GM19351 (cell line): ENCODE measurements around the gene ADAMTS7.
"Not testable (repeated sequence)": the region's sequence is repeated elsewhere in the genome, so short reads cannot be mapped to it uniquely, and the experiment has no call there.

Source experiments
- ATAC-seq: cut with Tn5 transposase; IDR thresholded peaks from one replicate; pipeline ENCODE4 v1.9.1; 2021; ENCODE audit warnings: mild to moderate bottlenecking, moderate library complexity; ENCODE audit not compliant: unreplicated experiment

ADAMTS7 gene

DNA sequence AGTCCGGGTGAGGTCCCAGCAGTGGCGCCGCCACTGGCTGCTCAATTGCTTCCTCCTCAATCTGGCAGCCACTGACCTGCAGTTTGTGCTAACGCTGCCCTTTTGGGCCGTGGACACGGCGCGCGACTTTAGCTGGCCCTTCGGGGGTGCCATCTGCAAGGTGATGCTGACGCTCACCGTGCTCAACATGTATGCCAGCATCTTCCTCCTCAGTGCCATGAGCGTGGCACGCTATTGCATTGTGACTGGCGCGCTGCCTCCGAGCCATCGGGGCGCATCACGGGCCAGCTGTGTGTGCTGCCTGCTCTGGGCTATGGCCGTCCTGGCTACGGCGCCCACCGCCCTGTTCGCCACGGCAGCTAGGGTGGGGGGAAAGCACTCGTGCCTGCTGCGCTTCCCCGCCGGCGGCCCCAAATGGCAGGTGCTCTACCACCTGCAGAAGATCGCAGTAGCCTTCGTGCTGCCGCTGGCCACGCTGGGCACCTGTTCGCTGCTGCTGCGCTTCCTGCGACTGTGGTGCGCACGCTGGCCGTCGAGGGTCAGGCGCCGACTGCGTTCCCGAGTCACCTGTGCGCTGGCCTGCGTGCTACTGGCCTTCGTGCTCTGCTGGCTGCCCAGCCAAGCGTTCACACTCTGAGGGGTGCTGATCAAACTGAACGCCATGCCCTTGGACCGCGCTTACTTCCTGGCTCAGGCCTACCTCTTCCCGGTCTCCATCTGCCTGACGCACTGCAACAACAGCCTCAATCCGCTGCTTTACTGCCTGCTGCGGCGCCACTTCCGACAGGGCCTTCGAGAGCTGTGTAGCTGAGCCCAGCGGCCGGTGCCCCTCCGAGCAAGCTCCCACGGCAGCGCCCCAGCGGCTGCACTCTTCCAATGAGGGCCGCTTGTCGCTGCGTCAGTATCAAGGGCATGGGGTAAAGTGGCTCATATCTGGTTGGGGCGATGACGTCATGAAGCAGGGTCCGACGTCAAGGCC lies 20.3 kb upstream of the ADAMTS7 start:
- no peak for ATAC-seq

DNA sequence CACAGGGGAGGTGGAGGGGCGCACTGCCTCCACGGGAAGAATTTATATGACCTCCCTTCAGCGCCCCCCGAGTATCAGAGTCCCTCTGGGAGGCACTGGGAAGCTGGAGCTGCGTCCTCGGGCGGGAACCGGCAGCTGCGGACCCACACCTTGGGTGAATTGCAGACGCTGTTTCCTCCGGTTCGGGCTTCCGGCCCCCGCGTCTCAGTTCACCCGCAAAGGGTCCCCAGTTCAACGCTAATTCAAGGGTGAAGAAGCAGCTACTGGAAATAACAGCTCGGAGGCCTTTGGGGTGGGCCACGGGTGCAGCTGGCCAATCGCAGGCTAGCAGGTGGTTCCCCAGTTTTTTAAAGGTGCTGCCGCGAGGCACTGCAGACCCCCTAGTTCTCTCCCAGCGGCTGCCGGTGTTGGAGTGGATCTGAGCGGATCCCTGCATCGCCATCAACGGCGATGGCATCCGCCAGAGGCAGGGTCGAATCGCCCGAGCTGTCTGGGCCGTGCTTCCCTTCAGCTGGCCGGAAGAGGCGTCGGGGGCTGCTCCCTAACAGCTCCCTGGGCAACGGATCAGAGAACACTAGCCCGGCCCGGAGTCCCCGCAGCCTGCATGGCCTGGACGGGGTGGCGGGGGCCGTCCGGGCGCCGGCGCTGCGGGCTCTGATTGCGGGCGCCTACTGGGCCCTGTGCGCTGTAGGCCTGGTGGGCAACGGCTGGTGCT lies 19.4 kb upstream of the ADAMTS7 start:
- no peak for ATAC-seq

DNA sequence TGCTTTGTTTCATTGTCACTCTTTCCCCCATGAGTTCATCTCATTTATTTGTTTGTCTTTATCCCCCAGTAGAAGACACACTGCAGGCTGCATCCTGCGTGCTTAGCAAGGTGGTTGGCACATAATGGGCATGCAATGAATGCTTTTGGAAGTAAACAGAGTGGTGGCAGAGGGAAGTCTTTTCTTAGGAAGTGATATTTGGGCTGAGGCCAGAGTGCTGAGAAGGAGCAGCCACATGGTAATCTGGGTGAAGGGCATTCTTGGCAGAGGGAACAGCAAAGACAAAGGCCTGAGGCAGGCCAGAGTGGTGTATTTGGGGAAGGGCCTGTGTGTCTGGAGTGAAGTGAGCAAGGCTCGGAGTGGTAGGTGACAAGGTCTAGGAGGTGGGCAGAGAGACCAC lies 17.7 kb upstream of the ADAMTS7 start:
- no peak for ATAC-seq

DNA sequence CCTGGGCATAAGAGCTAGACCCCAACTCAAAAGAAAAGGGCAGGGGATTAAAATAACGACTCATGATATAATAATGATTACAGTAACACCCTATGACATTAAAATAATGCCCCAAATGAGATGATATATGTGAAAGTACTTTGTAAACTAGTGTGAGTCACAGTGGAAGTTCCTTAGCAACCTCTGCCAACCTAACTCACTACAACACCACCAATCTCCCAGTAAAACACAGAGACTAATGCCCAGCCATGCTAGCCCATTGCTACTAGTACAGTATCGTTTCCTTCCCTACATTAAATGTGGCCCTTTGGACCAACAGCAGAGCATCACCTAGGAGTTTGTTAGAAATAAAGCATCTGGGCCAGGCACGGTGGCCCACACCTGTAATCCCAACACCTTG lies 11.2 kb upstream of the ADAMTS7 start:
- no peak for ATAC-seq

DNA sequence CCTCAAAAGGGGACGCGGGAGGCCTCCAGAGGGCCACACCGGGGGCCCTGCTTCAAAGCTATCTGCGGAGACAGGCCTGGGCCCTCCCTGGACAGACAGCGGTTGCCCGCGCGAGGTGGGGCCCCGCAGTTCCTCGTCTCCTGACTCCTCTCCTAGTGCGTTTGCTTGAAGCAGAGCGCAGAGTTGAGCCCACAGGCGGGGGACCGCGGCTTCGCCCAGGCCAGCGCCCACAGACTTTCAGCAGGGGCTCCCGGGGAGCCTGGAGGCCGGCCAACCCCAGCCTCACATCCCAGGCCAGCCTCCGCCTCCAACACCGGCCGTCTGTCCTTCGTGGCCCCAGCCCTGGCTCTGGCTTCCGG lies 540 bp upstream of the ADAMTS7 start:
- ATAC-seq: peak; percentile 17

DNA sequence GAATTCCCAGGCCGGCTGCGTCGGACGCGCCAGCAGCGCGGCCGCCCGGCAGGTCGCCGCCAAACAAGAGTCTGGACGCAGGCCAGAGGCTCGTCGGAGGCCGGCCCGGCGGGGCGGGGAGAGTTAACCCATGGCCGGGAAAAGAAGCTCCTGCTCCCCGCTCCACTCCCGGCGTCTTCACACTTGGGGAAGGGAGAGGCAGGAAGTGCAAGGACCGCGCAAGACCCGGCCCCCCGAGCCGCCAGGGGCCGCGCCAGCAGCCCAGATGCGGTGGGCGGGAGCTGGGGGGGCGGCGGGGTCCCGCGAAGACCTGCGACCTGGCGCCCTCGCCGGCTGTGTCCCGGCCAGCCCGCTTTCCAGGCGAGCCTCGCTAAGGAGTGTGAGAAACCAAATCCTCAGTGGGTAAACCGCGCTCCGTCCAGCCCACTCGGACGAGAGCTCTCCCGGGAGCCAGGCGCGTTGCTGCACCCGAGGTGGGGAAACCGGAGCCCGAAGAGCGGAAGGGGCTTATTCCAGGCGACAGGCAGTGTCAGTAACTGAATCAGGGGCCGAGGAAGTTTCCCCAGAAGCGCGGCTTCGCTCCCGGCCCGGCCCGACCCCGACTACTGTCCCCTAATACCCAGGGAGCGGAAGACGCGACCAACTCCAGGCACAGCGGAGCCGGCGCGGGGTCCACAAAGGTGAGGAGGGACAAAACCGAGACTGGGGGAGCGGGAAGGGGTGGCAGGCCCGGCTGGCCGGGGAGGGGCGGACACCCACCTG lies 721 bp downstream of the ADAMTS7 start:
- no peak for ATAC-seq

DNA sequence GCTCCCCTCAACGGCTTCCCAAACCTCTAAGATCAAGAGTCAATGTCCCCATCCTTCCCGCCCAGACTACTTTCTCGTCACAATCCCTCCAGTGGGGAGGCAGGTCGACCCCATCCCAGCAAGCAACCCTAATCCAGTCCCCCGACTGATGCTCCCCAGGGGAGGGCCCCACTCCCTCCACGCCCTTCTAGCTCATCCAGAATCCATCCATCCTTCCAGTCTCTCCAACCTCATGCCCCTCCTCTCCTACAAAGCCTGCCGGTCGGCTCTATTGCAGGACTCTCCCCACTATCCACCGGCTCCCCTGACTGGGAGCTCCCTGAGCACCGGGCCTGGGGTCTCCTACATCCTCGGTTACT lies 1.3 kb downstream of the ADAMTS7 start:
- ATAC-seq: no peak

DNA sequence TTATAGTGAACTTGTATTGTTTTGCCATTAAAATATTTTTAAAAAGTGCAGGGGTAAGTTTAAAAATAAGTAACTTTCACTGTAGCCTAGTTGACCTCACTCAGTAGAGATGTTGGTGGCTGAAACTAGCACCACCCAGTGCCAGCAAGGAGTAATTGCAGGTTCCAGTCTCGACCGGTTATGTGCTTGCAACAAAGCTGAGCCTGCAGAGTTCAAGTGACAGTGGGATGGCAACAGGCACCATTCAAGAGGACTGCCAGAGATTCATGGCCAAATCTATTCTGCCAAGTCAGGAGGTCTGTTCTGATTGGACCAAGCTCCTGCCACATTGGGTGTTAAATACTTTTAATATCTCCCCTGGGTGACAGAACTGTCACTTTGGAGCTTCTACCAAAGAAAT lies 2.7 kb downstream of the ADAMTS7 start:
- ATAC-seq: no peak

DNA sequence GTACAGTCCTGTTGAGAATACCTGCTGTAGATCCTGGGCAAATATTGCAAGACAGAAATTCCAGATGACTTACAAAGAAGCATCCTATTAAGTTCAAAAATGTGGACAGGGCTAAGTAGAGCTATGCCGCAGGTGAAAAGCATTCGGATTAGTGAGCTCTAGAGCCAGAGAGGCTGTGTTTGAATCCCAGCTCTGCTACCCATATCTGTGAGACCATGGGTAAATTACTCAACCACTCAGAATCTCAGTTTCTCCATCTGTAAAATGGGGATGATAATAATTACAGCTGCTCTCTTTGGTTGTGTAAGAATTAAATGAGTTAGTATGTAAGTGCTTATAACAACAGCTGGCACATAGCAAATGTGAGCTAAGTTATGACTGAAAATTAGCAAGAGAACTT lies 3.9 kb downstream of the ADAMTS7 start:
- no peak for ATAC-seq

DNA sequence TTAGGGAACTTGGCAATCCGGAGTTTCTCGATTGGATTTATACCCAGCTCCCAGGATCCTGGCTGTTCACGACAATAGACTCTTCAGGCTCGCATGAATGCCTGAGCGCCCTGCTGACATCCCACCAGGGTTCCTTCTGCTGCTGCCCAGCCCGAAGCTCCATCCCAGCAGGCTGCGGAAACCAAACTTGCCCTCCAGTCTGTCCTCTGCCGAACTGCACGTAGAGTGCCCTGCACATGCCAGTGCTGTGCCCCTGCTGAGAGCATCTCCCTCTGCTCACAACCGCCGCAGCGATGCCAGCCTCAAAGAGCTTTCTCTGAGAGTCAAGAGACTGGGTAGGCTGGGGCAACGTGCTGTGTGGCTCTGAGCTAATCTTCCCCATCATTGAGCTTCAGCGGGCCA lies 6.9 kb downstream of the ADAMTS7 start:
- ATAC-seq: no peak

DNA sequence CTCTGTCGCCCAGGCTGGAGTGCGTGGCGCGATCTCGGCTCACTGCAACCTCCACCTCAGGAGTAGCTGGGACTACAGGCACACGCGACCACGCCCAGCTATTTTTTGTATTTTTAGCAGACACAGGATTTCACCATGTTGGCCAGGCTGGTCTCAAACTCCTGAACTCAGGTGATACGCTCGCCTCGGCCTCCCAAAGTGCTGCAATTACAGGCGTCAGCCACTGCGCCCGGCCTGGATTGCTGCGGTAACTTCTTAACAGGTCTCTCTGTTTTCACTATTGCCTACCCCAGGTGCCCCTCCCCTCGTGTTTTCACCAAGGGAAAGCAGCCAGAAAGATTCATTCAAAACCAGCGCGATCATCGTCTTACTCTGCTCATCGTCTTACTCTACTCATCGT lies 10.5 kb downstream of the ADAMTS7 start:
- ATAC-seq: no peak

DNA sequence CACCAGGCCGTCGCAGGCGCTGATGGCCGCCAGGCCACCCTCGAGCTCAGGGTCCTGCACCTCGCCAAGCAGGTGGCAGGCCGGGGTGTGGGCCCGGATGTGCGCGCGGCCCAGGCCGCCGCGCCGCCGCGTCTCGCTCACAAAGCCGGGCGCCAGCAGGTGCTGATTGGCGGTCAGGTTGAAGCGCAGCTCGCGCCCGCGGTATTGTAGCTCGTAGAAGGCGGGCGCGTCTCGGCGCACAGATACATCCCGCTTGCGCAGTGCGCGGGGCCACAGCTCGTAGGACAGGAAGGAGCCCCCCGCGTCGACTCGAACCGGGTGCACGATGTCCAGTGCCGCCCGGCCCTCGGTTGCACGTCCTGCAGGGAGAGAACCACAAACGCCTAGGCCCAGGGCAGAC lies 11.1 kb downstream of the ADAMTS7 start:
- no peak for ATAC-seq

DNA sequence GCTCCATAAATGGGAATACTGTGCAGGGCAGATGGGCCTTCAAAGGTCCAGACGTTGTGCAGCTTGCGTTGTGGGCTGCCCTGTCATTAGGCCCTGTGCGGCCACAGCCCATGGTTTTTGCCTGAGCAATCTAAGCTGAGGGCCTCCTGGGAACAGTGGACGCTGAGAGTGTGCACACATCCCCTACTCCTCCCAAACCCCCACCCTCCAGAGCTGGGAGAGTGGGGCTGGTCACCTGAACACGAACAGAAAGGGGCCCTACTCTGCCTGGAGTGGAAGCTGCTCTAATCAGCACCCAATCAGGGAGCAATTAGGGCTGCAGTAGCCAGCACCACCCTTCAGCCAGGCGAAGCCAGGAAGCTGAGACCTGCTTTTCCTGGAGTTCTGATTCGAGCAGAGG lies 12.2 kb downstream of the ADAMTS7 start:
- ATAC-seq: not testable (repeated sequence)

DNA sequence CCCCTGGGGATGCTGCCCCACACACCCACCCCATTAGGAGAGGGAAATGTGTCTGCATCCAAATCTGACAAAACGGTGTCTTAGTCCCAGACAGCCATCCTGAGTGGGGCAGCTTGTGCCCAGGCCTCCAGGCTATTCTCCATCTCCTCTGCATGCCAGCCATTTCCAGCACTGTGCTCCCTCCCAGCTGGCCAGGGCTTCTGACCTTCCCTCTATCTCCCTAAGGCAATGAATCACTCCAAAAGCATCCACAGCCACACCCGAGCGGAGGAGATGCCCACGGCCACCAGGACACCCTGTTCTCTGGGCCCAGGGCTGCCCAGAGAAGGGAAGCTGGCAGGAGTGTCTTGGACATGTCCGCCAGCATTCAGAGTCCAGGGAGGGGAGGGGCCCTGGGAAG lies 12.9 kb downstream of the ADAMTS7 start:
- ATAC-seq: not testable (repeated sequence)

DNA sequence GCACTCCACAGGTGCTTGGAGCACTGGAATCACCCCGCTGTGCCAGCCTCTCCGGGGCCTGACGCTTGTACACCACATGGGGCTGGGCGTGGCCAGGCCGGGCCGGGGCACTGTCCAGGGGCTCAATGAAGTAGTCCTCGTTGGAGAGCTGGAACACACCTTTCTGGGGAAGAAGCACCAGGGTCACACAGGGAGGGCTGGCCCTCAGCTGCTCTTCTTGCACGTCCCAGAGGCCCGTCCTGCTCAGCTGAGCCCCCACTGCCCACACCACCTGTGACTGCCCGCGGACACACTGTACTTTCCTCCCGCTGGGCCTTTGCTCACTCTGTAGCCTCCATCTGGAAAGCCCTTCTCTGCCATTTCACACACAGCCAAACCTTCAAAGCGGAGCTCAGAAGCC lies 13.3 kb downstream of the ADAMTS7 start:
- no peak for ATAC-seq

DNA sequence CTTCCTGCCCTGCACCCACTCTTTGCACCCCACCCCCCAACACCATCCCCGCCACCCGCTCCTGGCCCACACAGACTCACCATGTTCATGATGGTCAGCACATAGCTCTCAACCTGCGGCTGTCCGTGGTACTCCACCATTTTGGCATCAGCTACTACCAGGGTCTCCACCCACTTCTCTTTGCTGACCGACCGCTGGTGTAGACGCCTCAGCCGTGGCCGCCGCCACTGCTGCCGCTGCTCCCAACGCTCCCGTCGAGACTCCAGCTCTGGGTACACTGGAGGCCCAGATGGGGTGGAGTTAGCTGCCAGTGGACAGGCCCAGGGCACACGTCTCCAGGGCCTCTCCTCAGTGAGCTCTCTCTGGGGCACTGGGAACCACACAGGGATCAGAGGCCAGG lies 14.8 kb downstream of the ADAMTS7 start:
- no peak for ATAC-seq

DNA sequence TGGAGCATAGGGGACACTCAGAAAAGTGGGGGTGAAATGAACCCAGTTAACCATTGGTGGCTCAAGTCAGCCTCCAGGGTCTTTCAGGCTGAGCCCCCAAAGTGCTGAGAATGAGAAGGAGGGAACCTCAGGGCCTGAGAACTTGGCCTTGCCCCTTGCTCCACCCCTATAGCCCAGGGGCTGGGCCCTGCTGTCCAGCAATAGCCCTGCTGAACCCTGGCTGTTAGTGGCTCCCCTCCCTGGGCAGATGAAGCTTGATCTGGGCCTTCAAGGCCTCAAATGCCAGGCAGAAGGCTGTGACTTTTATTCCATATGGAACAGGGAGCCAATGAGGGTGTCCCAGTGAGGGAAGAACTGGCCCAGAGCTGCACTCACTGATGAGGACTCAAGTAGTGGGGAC lies 16.2 kb downstream of the ADAMTS7 start:
- ATAC-seq: no peak

DNA sequence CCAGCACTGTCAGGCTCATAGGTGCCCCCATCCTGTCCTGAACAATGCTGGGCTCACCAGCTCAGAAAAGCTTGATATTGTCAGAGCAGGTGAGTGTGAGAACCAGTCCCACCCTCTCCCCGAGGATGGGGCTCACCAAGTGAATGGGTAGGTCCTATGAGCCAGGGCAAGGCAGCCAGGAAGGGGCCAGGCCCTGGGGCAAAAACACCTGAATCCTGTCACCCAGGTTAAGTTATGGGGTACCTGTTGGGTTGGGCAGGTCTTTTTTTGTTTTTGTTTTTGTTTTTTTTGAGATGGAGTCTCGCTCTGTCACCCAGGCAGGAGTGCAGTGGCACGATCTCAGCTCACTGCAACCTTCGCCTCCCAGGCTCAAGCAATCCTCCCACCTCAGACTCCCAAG lies 16.8 kb downstream of the ADAMTS7 start:
- not testable (repeated sequence) for ATAC-seq

DNA sequence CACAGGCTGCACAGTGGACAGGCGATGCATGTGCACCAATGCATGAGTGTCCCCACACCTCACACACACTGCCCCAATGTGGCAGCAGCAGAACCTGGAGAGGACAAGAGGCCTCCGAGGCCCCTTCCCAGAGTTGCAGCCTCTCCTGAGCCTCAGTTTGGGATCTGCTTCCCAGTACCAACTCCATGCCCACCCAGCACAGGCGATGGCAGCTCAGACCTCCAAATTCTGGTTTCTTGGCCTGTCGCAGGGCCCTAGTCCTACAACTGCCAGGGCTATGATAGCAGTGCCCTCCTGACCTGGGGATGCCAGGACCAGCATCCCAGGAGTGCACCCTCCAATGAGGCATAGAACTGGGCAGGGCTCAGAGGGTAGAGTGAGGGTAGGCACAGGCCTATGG lies 19.9 kb downstream of the ADAMTS7 start:
- ATAC-seq: no peak

DNA sequence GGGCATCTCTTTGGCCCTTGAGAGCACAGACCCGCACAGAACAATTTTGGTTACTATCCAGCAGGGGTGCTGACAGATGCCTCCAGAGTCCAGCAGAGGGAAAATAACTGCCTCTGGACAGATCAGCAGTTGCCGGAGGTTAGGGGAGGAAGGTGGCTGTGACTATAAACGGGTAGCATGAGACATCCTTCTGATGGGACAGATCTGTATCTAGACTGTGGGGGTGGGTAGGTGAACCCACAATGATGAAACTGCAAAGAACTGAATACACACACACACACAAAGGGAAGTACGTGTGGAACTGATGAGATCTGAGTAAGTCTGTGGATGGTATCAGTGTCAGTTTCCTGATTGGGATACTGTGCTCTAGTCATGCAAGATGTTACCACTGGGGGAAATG lies 21.2 kb downstream of the ADAMTS7 start:
- no peak for ATAC-seq

DNA sequence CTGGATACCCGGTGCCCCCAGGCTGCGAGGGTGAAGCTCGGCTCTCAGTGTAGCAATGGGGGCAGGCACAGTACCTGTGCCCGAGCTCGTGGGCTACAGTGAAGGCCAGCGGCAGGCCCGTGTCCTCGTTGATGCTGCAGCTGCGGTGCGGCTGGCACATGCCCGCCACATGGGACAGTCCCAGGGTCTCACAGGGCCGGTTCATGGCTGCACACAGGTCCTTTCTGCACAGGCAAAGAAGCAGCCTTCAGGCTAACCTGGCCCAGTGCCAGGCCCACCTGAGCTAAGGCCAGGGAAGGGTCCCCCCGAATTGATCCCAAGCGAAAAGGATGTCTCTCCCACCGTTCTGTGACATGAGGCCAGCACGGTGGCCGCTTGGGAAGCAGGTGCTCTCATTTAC lies 21.6 kb downstream of the ADAMTS7 start:
- ATAC-seq: no peak
